NOMO-1 treated with DMSO at 0.1 percent for 48 hours (cell line): ENCODE data around the gene CDC37.

Experiments used
- DNase-seq: peaks from one replicate; lab custom pipeline; 2025; ENCODE audit not compliant: unreplicated experiment; lab: John Stamatoyannopoulos, UW

The CDC37 gene

DNA sequence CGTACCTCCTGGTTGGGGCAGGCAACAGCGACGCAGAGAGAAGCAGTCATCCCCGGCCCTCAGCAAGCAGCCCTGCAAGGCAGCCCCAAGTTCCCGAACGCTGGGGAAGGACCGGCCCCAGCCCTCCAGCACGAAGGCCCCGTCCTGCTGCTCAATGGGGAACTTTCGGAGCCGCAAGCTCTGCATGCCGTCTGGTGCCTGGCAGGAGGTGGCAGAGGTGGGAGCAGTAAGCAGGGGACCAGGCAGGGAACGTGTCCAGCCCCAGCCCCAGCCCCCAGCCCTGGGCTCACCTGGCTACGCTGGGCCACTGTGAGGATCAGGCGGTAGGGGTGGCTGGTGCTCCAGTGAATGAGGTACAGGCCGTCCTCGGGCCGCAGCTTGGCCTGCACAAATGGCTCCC is 41.1 kb downstream of the CDC37 start:
- no peak for DNase-seq

- DNase-seq, result no peak
These were observed 41.8 kb downstream of the CDC37 start for GRCh38 chr19:10361569-10362011.

DNA sequence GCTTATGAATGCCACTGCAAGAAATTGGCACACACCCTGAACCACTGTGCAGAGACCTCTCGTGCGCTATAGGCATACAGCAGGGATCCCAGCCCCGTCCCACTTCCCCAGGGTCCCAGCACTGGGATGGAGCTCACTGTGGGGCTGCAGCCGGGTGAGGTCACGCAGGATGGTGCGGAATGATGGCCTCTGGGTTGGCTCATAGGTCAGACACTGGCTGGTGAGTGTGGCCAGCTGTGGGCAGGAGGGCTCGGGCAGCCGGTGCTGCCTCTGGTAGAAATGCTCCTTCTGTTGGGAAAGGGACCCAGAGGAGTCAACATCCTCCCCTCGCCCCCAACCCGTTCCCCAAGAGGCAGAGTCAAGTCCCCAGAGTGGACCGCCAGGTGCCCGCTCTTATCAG is 46.9 kb downstream of the CDC37 start:
- DNase-seq, result no peak

DNA sequence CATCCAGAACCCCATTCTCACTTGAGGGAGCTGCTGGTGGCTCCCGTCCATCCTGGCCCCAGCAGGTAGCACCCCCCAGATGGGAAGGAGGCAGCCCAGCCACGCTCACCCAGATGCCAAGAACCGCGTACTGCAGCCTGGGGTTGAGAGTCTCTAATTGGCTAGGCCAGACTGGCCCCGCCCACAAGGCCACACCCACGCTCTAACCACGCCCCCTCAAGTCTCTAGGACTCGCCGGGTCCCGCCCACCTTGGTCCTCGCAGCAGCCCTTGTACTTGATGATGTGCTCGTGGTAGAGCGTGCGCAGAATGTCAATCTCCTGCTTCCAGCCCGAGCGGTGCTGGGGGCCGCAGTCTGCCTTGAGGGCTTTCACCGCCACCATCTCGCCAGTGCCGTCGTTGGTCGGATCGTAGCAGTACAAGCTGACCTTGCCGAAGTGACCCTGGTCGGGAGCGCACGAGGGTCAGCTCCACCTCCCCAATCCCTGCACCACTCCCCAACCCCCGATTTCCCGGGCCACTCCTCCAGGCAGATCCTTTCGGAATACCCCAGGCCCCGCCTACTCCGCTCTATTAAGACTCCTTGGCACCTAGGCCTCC is 49.5 kb downstream of the CDC37 start:
- no peak for DNase-seq

DNA sequence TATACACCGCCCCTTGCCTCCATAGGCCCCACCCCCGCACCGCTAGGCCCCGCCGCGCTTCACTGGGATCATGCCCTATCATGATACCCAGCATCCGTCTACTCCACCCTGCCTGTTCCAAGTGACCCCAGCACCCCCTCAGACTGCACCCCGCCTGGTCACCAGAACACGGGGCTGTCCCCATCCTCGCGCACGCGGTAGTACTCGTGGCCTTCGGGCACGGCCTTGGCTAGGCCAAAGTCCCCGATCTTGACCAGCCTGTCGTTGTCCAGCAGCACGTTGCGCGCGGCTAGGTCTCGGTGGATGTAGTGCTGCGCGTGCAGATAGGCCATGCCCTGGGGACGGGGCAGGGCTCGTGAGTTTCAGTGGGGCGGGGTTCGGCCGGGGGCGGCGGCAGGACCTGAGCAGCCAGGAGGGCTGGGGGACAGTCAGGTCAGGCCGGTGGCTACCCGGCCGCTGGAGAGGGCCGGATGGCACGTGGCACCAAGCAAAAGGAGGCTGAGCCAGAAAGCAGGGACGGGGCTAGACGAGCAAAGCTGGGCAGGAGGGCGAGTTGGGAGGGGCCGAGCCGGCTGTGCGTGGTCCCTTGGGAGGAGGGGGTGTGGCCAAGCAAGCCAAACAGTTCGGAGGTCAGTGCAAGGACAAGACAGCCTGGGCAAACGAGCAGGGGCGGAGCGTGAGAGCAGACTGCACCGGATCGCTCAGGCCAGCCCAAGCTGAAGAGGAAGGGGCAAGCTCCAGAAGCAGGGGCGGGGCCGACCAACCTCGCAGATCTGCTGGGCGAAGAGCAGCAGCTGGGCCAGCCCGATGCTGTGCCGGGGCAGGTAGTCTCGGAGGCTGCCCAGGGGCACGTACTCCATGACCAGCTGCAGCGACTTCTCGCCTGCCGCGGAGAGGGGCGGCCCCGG is 50.3 kb downstream of the CDC37 start:
- no peak for DNase-seq

DNA sequence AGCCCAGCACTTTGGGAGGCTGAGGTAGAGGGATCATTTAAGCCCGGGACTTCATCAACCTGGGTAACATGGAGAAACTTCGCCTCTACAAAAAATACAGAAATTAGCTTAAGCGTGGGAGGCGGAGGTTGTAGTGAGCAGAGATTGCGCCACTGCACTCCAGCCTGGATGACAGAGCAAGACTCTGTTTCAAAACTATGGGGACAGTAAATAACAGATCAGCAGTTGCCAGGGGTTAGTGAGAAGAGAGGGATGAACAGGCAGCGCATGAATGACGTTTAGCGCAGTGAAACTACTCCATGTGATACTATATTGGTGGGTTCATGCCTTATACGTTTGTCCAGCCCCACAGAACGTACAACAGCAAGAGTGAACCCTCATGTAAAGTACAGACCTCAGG is 56.8 kb downstream of the CDC37 start:
- peak; percentile 95 for DNase-seq

DNA sequence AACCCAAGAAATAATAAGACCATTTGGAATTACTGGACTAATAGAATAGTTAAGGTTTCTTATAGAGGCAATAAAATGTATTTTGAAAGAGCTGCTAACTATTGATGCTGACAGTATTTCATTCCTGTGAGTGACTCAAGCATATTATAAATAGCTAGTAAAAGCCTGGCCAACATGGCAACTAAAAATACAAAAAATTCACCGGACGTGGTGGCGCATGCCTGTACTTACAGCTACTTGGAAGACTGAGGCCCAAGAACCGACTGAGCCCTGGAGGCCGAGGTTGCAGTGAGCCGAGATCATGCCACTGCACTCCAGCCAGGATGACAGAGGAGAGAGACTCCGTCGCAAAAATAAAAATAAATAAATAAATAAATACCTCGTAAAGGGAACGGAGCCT is 58.6 kb downstream of the CDC37 start:
- no peak for DNase-seq

DNA sequence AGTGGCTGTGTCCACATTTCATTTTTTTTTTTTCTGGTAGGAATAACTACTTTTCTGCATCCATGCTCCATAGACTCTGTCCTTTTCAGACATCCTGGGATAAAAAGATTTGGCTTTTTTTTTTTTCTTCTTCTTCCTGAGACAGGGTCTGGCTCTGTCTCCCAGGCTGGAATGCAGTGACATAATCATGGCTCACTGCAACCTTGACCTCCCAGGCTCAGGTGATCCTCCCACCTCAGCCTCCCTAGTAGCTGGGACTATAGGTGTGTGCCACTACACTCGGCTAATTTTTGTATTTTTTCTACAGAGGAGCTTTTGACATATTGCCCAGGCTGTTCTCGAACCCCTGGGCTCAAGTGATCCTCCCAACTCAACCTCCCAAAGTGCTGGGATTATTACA is 59.8 kb downstream of the CDC37 start:
- no peak for DNase-seq
